ENCODE data around the gene MSANTD2.

Gene MSANTD2

GRCh38 chr11:124840666-124841065 lies 40.5 kb upstream of the MSANTD2 start:
- TF ChIP-seq CTCF (IDR thresholded peaks at IDR 0.05): no peak

- no peak for TF ChIP-seq CTCF (IDR thresholded peaks at IDR 0.05)
These were observed 39.9 kb upstream of the MSANTD2 start for GRCh38 chr11:124839972-124840621.

- TF ChIP-seq CTCF (IDR thresholded peaks at IDR 0.05): no peak
These were observed 39.1 kb upstream of the MSANTD2 start for GRCh38 chr11:124839128-124839971.

- no peak for TF ChIP-seq CTCF (IDR thresholded peaks at IDR 0.05)
These were observed 38.6 kb upstream of the MSANTD2 start for GRCh38 chr11:124838805-124839127.

GRCh38 chr11:124837491-124837856 lies 37.3 kb upstream of the MSANTD2 start:
- peak; percentile 64 for TF ChIP-seq CTCF (IDR thresholded peaks at IDR 0.05)

- no peak for TF ChIP-seq CTCF (IDR thresholded peaks at IDR 0.05)
These were observed 35.7 kb upstream of the MSANTD2 start for GRCh38 chr11:124835918-124836317.

GRCh38 chr11:124834526-124835180 lies 34.4 kb upstream of the MSANTD2 start:
- TF ChIP-seq CTCF (IDR thresholded peaks at IDR 0.05): no peak
